ENCODE results near the gene LOXHD1.

Gene LOXHD1

DNA sequence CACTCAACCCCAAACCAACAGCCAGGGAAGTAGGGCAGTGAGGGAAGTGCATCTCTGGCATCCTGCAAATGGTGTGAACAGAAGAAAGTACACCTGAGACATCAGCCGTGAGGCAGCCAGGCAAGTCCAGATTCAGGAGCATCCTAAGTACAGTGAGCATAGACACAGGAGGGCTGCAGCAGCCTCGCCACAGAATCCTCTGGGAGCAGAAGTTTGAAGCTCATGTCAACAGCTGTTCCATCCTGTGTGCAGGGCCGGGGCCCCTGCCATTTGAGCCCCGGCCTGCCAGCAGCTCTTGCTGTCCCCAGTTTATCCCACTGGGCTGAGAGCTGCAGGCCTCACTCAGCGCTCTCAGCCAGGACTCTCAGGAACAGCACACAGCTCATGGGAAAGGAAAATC is 14.5 kb downstream of the LOXHD1 start:
- H3K4me3 ChIP-seq (ENCODE audit: low read depth, low read length), result no peak overlapping the region
- no peak for DNase-seq (ENCODE audit: low read depth)
- TF ChIP-seq, protein P1, sequence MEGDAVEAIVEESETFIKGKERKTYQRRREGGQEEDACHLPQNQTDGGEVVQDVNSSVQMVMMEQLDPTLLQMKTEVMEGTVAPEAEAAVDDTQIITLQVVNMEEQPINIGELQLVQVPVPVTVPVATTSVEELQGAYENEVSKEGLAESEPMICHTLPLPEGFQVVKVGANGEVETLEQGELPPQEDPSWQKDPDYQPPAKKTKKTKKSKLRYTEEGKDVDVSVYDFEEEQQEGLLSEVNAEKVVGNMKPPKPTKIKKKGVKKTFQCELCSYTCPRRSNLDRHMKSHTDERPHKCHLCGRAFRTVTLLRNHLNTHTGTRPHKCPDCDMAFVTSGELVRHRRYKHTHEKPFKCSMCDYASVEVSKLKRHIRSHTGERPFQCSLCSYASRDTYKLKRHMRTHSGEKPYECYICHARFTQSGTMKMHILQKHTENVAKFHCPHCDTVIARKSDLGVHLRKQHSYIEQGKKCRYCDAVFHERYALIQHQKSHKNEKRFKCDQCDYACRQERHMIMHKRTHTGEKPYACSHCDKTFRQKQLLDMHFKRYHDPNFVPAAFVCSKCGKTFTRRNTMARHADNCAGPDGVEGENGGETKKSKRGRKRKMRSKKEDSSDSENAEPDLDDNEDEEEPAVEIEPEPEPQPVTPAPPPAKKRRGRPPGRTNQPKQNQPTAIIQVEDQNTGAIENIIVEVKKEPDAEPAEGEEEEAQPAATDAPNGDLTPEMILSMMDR (IDR thresholded peaks at IDR 0.05; ENCODE audit: low read depth, low read length), result no peak
- TF ChIP-seq POLR2A (IDR thresholded peaks at IDR 0.05; ENCODE audit: extremely low read depth, insufficient read length), result no peak
- TF ChIP-seq, protein P2, sequence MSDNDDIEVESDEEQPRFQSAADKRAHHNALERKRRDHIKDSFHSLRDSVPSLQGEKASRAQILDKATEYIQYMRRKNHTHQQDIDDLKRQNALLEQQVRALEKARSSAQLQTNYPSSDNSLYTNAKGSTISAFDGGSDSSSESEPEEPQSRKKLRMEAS (IDR thresholded peaks at IDR 0.05; ENCODE audit: low read depth, low read length), result no peak
- TF ChIP-seq MYC (IDR thresholded peaks at IDR 0.05; ENCODE audit: low read depth, low read length), result no peak

DNA sequence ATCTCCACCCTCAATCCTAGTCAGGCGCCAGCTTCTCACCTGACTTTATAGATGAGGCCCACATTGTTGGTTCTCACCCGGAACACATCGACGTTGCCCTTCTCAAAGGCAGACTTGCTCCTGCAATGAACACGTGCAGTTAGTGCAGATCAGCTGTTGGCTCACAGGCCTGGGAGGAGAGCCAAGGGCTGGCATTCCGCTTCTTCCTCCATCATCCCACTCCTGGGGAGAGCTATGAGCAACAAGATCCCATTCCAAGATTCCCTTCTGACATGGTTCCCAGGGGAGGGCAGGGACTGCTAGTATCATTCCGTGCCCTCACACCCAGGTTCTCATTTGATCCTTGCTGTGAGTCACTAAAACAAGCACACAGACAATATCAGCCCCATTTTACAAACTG is 15.1 kb downstream of the LOXHD1 start:
- DNase-seq (ENCODE audit: low read depth), result no peak
- no peak overlapping the region for H3K4me3 ChIP-seq (ENCODE audit: low read depth, low read length)
- no peak for TF ChIP-seq MYC (IDR thresholded peaks at IDR 0.05; ENCODE audit: low read depth, low read length)
- no peak for TF ChIP-seq POLR2A (IDR thresholded peaks at IDR 0.05; ENCODE audit: extremely low read depth, insufficient read length)
- TF ChIP-seq, protein P1 (IDR thresholded peaks at IDR 0.05; ENCODE audit: low read depth, low read length), result no peak
- TF ChIP-seq, protein P2 (IDR thresholded peaks at IDR 0.05; ENCODE audit: low read depth, low read length), result no peak

GRCh38 chr18:46639386-46639785 is 17.6 kb downstream of the LOXHD1 start:
- no peak overlapping the region for H3K4me3 ChIP-seq (ENCODE audit: low read depth, low read length)
- TF ChIP-seq POLR2A (IDR thresholded peaks at IDR 0.05; ENCODE audit: extremely low read depth, insufficient read length) (no peak), MYC (IDR thresholded peaks at IDR 0.05; ENCODE audit: low read depth, low read length) (no peak)
- TF ChIP-seq, protein P1 (IDR thresholded peaks at IDR 0.05; ENCODE audit: low read depth, low read length), result no peak
- TF ChIP-seq, protein P2 (IDR thresholded peaks at IDR 0.05; ENCODE audit: low read depth, low read length), result no peak
- DNase-seq (ENCODE audit: low read depth), result no peak

GRCh38 chr18:46636040-46636630 is 20.9 kb downstream of the LOXHD1 start:
- TF ChIP-seq, protein P2 (IDR thresholded peaks at IDR 0.05; ENCODE audit: low read depth, low read length), result no peak
- TF ChIP-seq POLR2A (IDR thresholded peaks at IDR 0.05; ENCODE audit: extremely low read depth, insufficient read length) (no peak), MYC (IDR thresholded peaks at IDR 0.05; ENCODE audit: low read depth, low read length) (no peak)
- TF ChIP-seq, protein P1 (IDR thresholded peaks at IDR 0.05; ENCODE audit: low read depth, low read length), result no peak
- H3K4me3 ChIP-seq (ENCODE audit: low read depth, low read length), result no peak overlapping the region
- no peak for DNase-seq (ENCODE audit: low read depth)

- H3K4me3 ChIP-seq (ENCODE audit: low read depth, low read length), result no peak overlapping the region
- no peak for TF ChIP-seq MYC (IDR thresholded peaks at IDR 0.05; ENCODE audit: low read depth, low read length)
- TF ChIP-seq, protein P2 (IDR thresholded peaks at IDR 0.05; ENCODE audit: low read depth, low read length), result no peak
- TF ChIP-seq POLR2A (IDR thresholded peaks at IDR 0.05; ENCODE audit: extremely low read depth, insufficient read length), result no peak
- TF ChIP-seq, protein P1 (IDR thresholded peaks at IDR 0.05; ENCODE audit: low read depth, low read length), result no peak
- no peak for DNase-seq (ENCODE audit: low read depth)
These were observed 24.5 kb downstream of the LOXHD1 start for GRCh38 chr18:46632401-46633071.
